Stimulated activated CD8-positive, alpha-beta memory T cell treated with anti-CD3 and anti-CD28 coated beads, Interleukin-7, amount 100 ng/mL, for 1 hour (primary cell): ENCODE measurements around the gene STEAP4.
"Not testable (repeated sequence)": the region's sequence is repeated elsewhere in the genome, so short reads cannot be mapped to it uniquely, and the experiment has no call there.

Experiments used
- DNase-seq, 2 donors: peaks; one replicate each; pipeline ENCODE4 v3.0.0-alpha.2; 2020; ENCODE audit warnings: low read depth in 2 of 2

Gene STEAP4

DNA sequence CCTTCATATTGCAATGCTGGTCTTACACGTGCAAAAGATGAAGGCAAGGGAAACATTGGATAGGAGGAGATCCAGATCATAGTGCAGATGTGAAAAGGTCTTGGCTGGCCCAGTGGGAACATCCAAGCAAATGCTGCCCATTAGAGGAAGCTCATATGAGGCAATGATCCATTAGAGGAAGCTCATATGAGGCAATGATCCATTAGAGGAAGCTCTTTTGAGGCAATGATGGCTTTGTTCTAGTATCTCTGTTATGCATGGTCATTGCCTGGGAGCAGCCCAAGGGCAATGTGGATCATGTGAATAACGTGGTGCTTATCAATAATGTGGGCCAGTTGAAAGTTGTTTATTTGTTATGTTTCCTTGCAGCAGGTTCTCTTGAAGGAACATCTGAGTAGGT, 37.8 kb downstream of the STEAP4 start:
- no peak for DNase-seq

- DNase-seq: no peak
Observed at GRCh38 chr7:88268051-88268450, 38.6 kb downstream of the STEAP4 start.

GRCh38 chr7:88267421-88267820, 39.3 kb downstream of the STEAP4 start:
- no peak for DNase-seq

GRCh38 chr7:88264987-88265386, 41.7 kb downstream of the STEAP4 start:
- not testable (repeated sequence) for DNase-seq

DNA sequence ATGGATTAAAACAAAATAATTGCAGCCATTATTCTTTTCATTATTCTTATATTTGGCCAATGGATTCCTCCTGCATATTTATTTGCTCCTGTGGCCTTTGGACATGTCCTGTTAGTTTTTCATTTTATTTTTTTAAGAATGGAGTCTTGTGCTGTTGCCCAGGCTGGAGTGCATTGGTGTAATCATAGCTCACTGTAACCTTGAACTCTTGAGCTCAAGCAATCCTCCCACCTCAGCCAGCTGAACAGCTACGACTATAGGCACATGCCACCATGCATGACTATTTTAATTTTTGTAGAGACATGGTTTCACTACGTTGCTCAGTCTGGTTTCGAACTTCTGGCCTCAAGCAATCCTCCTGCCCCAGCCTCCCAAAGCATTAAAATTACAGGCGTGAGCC, 44.1 kb downstream of the STEAP4 start:
- no peak for DNase-seq

DNA sequence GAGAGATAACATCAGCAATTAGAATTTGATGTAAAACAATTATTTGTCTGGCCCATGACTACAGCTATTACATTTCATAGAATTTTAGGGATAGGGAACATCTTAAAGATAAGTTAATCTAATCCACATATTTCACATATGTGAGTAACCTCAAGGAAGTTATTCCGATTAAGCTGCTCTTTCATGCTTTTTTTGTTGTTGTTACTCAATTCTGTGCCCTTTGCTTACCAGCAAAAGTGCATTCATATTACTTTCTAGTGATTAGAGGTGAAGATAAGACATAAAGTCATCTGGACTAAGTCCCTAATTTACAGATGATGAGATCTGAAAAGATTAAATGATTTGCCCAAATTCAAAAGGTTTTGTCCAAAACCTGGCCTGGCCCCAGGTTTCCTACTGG, 46.0 kb downstream of the STEAP4 start:
- no peak for DNase-seq

DNA sequence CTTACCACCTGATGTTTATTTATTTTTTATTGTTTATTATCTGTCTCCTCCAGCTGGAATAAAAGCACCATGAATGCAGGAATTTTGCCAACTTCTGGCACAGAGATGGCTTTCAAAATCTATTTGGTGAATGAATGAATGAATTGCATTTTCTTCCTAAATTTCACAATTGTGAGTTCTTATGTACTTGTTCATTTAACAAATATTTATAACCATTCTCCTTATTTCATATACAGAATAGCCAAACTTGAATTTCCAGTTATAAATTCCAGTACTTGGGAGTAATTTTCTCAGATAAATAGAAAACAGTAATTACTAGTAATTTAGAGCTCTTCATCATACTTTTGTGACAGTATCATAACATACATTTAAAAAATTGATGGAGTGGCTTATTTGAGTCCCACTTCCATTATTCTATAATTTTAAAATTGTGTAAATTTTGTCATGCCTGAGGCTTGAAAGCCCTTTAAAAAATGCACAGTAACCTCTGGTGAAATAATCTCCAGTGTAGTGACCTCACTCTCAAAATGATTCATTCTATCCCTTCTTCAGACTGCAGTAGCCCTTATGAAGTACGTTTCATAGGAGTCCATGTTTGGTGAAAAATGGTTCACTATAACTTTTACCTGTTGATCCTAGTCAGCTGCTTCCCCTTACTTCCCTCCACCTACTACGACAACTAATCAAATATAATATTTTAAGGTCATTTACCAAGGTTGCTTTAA, 46.9 kb downstream of the STEAP4 start:
- no peak for DNase-seq

GRCh38 chr7:88258296-88258695, 48.4 kb downstream of the STEAP4 start:
- not testable (repeated sequence) for DNase-seq

DNA sequence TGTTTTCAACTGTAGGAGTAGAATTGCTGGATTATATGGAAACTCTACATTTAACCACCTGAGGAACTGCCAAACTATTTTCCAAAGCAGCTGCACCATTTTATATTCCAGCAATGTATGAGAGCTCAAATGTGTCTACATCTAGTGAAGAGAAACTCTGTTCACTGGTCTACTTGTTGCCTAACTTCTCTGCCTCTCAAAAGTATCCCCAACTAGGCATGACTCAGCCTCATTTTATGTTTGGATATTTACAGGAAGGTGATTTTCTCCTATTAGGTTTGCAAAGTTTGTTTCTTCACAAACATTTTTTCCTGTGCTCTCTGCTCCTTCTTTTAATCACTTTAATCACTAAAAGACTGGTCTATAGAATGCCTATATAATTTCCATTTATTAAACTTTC, 49.8 kb downstream of the STEAP4 start:
- no peak for DNase-seq

- DNase-seq: no peak
Observed at GRCh38 chr7:88254721-88255424, 51.8 kb downstream of the STEAP4 start.

DNA sequence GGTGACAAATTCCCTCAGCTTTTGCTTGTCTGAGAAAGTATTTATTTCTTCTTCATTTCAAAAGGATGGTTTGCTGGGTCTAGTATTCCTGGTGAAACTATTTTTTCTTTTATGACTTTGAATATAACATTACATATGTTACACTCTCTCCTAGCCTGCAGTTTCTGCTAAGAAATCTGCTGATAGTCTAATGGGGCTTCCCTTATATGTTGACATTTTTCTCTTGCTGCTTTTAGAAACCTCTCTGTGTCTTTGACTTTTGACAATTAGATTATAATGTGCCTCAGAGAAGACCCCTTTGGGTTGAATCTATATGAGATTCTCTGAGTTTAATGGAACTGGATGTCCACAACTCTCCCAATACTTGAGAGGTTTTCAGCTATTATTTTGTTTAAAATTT, 53.1 kb downstream of the STEAP4 start:
- no peak for DNase-seq

DNA sequence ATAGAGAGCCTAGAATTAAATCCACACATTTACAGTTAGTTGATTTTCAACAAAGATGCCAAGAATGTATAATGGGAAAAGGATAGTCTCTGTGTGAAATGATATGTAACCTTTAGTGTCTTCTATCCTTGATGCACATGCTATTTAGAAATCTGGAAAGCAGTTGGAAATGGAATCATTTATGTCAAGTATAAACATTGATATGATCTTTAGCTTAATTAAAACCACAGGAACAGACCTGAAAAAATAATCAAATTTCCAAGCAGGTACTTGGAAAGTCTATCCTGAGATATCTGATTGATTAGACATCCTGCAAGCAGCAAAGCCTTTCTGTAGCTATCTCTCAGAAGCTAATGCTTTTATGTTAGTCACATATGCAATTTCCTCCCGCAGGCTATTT, 62.4 kb downstream of the STEAP4 start:
- no peak for DNase-seq

DNA sequence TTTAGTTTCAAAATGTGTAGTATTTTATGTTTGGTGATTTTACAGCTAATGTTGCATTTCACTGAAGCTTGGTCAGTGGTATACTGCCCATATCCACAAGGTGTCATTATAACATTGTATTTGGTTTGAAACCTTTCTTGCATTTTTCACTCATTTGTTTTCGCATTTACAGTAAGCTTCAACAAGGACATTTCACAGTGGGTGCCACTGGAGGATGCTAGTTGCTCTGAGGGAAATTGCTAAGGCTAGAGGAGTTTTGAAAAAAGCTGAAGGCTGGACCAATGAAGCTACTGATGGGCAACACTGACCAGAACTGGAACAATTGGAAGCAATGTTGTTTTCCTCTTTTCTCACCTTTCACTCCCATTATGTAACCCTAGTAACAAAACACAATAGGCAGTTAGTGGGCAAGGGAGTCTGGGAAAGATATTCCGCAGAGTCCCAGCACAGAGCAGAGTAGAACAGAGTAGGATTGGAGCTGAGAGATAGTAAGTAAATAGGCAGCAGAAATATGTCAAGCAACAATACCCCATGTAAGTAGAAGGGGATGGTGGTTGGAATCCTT, 63.3 kb downstream of the STEAP4 start:
- no peak for DNase-seq

DNA sequence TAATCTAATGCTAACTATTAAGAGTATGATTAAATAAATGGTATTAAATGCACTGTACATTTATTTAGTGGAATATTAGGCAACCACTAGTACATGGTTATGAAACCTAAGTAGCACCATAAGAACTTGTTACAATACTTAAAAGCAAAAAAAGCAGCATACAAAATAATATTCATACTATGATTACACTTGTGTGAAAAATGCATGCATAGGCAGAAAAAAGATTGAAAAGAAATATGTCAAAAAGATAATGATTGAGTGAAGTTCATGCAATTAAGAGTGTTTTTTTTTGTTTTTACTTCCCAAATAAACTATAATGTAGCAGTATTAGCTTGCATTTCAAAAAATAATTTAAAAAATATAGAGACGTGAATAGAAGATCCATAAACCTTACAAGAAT, 66.8 kb downstream of the STEAP4 start:
- DNase-seq: no peak

- DNase-seq: no peak
Observed at GRCh38 chr7:88233828-88234227, 72.9 kb downstream of the STEAP4 start.

DNA sequence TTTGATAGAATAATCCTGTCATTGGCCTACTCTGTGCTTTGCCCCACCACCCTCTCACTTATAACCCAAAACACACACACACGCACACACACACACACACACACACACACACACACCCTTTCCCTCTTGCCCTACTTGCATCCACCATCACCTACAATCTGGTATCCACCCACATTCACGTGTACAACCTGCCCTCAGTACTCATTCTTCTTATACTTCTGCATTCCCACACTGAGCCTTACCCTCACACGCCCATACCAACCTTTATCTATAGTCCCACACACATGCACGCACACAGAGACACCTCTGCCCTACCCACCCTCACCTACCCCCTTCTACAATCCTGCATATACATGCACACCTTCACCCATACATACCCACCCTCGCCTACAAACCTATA, 76.0 kb downstream of the STEAP4 start:
- DNase-seq: no peak

DNA sequence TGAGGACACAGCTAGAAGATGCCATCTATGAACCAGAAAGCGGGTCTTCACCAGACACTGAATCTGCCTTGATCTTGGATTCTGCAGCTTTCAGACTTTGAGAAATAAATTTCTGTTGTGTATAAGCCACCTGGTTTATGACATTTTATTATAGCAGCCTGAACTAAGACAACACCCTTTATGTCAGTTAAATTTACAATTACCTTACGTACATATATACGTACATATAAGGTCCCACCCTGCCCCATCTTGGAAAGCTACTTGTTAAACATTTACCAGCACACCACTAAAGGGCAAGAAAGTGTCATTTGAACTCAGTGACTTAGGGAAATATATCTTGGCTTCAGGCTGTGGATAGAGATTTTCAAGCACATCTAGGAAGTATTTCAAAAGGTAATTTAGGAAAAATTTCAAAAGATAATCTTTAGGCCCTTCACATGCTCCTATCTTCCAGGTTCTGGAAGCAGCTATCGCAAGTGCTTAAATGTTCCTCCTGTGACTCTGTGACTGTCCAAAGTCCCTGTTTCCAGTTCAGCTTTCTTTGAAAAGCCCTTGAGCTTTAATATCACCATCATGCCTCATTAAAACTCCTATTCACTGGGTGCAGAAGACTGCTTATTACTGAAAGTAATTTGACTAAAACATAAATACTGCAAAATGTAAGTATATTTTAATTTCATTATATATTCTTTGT, 77.2 kb downstream of the STEAP4 start:
- DNase-seq: no peak

GRCh38 chr7:88226886-88227516, 79.7 kb downstream of the STEAP4 start:
- DNase-seq: no peak

DNA sequence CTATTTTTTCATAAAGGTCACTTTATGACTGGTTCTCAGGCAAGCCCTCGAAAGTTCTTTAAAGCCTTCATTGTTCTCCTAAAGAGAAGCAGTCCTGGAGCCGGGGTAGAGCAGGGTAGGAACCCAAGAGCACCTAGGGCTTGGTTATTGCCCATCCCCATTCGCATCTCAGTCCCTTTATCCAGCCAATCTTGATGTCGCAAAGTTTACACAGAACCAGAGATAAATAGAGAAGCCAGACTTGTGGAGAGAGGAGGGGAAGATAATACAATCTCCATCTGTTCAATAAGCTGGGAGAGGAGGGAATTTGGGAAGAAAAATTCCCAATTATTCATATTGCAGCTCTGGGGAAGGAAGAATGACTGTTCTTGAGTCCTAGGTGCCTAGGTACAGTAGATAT, 80.5 kb downstream of the STEAP4 start:
- DNase-seq: no peak

DNA sequence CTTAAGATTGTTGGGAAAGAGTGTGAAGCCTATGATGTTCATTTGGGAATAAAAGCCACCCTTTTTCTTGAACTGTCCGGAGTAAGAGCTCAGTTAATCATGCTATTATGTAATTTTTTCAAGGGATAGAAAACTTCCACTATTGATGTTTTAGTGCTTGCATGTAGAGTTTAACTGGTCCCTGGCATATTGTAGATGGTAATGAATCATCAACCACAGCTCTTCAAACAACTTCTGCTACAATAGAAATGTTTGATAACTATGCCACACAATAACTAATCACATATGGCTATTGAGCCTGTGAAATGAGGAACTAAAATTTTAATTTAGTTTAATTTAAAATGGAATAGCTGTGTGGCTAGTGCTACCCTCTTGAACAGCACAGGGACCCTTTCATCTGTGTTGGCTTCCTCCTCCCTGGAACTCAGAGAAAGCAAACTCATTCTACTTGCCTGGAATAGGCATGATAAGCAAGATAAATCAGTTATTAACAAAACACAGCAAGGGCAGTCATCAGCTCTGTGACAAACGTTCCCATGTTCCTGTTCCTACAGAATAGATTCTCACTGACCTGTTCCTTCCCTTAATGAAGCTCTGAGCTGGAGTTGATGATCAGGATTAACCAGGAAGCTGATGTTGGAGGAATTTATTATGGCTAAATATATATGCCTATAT, 82.0 kb downstream of the STEAP4 start:
- no peak for DNase-seq

- DNase-seq: no peak
Observed at GRCh38 chr7:88223265-88223664, 83.4 kb downstream of the STEAP4 start.
